Stimulated activated CD4-positive, alpha-beta T cell treated with anti-CD3 and anti-CD28 coated beads, Interleukin-15, amount 100 ng/mL, for 48 hours (primary cell): ENCODE results near the gene COL27A1.

ENCODE experiments used
- DNase-seq, 2 donors: peaks; one replicate each; pipeline ENCODE4 v3.0.0-alpha.2; 2020; ENCODE audit warnings: low read depth in 2 of 2

COL27A1 gene

GRCh38 chr9:114246558-114246957, 91.2 kb downstream of the COL27A1 start:
- DNase-seq: no peak

- no peak for DNase-seq
Measured at GRCh38 chr9:114247077-114247476, 91.7 kb downstream of the COL27A1 start.

GRCh38 chr9:114247491-114247890, 92.2 kb downstream of the COL27A1 start:
- DNase-seq: no peak

GRCh38 chr9:114248299-114248707, 93.0 kb downstream of the COL27A1 start:
- DNase-seq: no peak

- no peak for DNase-seq
Measured at GRCh38 chr9:114249424-114250234, 94.3 kb downstream of the COL27A1 start.

- no peak for DNase-seq
Measured at GRCh38 chr9:114250235-114250568, 94.9 kb downstream of the COL27A1 start.

GRCh38 chr9:114250648-114251047, 95.3 kb downstream of the COL27A1 start:
- no peak for DNase-seq

- no peak for DNase-seq
Measured at GRCh38 chr9:114252394-114252793, 97.1 kb downstream of the COL27A1 start.

- no peak for DNase-seq
Measured at GRCh38 chr9:114256827-114257328, 101.5 kb downstream of the COL27A1 start.

- DNase-seq: no peak
Measured at GRCh38 chr9:114258218-114258617, 102.9 kb downstream of the COL27A1 start.

GRCh38 chr9:114258866-114259797, 103.8 kb downstream of the COL27A1 start:
- no peak for DNase-seq

GRCh38 chr9:114259798-114260523, 104.6 kb downstream of the COL27A1 start:
- DNase-seq: no peak

GRCh38 chr9:114261026-114261425, 105.7 kb downstream of the COL27A1 start:
- DNase-seq: no peak

GRCh38 chr9:114261987-114262386, 106.7 kb downstream of the COL27A1 start:
- no peak for DNase-seq

- no peak for DNase-seq
Measured at GRCh38 chr9:114263853-114264510, 108.6 kb downstream of the COL27A1 start.

GRCh38 chr9:114264806-114265550, 109.6 kb downstream of the COL27A1 start:
- DNase-seq: no peak

- no peak for DNase-seq
Measured at GRCh38 chr9:114266969-114267368, 111.6 kb downstream of the COL27A1 start.

- DNase-seq: no peak
Measured at GRCh38 chr9:114269023-114269422, 113.7 kb downstream of the COL27A1 start.

- DNase-seq: no peak
Measured at GRCh38 chr9:114270120-114270975, 115.0 kb downstream of the COL27A1 start.
